ENCODE data around the gene CLIC6. TPM values are rescaled to one million over a fixed set of nuclear protein-coding genes. Genes with fewer than 3 reads are reported as not detected.

CLIC6 gene
- total RNA-seq, 5 donors from 2014 or later (not counting 1 experiment from before 2014, with no cell fraction given), result 0.10 to 0.98 (median 0.46) TPM

DNA sequence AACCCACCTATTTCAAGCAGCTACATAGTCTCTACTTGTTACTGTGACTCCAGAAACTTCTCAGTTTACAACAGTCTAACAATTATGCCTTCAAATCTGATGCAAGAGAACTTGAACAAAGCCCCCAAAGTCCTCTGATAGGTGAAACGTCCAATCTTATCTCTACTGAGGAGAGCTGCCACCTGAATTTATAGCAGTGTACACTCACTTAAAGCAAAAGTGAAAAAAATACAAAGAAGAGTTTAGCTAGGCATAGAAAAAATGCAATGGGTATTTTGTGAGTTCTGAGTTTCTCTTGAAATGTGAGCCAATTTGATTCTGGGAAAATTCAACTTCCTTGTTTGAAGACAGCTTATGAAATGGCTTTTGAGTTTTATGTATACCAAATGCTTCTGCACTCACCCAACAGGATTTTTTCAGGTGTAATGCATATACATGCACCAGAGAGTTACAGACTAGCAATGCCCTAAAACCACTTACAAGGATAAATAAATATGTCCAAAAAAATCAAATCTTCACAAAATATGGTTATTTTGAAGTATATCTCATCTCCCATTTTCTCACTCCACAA lies 17.8 kb upstream of the CLIC6 start:
- H3K27ac ChIP-seq (ENCODE audit: low read length), result no peak overlapping the region
- no peaks in the 10 kb centered on the region for H3K9me3 ChIP-seq
- no CpG with 5 or more reads among the region's 1 CpG for WGBS (ENCODE audit: insufficient coverage)
- ATAC-seq (replicated peaks in 1 of 4), result no peak
- Mint-ChIP-seq H3K36me3 (no peaks in the 10 kb centered on the region), H3K27ac (no peak overlapping the region), H3K27me3 (peaks cover 27 to 36% of the 10 kb centered on the region in 2 donors), H3K4me1 (peaks cover 0 to 8% (median 0%) of the 10 kb centered on the region in 3 donors), H3K9me3 (peaks cover 0 to 13% (median 7%) of the 10 kb centered on the region in 3 donors), H3K4me3 (no peak overlapping the region)
- no peak for DNase-seq
- H3K36me3 ChIP-seq (ENCODE audit: control insufficient read depth in 2 of 2, extremely low read depth in 1 of 2, insufficient read depth in 1 of 2, low read length in 1 of 2), result no peaks in the 10 kb centered on the region
- CTCF ChIA-PET, result no interaction called here
- POLR2A ChIA-PET, result no interaction called here
- peaks cover 0 to 24% of the 10 kb centered on the region in 2 experiments for H3K27me3 ChIP-seq (replicated peaks in 1 of 2; ENCODE audit: control insufficient read depth in 2 of 2, extremely low read depth in 1 of 2, insufficient read depth in 2 of 2, low read length in 1 of 2)
- H3K4me1 ChIP-seq (ENCODE audit: control insufficient read depth in 1 of 2, extremely low read depth in 1 of 2, insufficient read depth in 2 of 2, low read length in 2 of 2), result no peaks in the 10 kb centered on the region
- H3K4me3 ChIP-seq (ENCODE audit: control insufficient read depth in 1 of 2, extremely low read depth in 1 of 2, low read length in 1 of 2), result no peak overlapping the region

GRCh38 chr21:34651642-34652041 lies 17.2 kb upstream of the CLIC6 start:
- H3K4me1 ChIP-seq (ENCODE audit: control insufficient read depth in 1 of 2, extremely low read depth in 1 of 2, insufficient read depth in 2 of 2, low read length in 2 of 2), result no peaks in the 10 kb centered on the region
- H3K27ac ChIP-seq (ENCODE audit: low read length), result no peak overlapping the region
- CTCF ChIA-PET, result no interaction called here
- no peak overlapping the region for H3K27ac Mint-ChIP-seq
- no peak overlapping the region for H3K4me3 Mint-ChIP-seq
- H3K4me1 Mint-ChIP-seq, result peaks cover 0 to 8% (median 0%) of the 10 kb centered on the region in 3 donors
- H3K9me3 ChIP-seq, result no peaks in the 10 kb centered on the region
- ATAC-seq (replicated peaks in 1 of 4), result no peak
- WGBS (ENCODE audit: insufficient coverage), result no CpG with 5 or more reads among the region's 1 CpG
- H3K4me3 ChIP-seq (ENCODE audit: control insufficient read depth in 1 of 2, extremely low read depth in 1 of 2, low read length in 1 of 2), result no peak overlapping the region
- no peak for DNase-seq
- no peaks in the 10 kb centered on the region for H3K36me3 ChIP-seq (ENCODE audit: control insufficient read depth in 2 of 2, extremely low read depth in 1 of 2, insufficient read depth in 1 of 2, low read length in 1 of 2)
- POLR2A ChIA-PET, result no interaction called here
- H3K27me3 ChIP-seq (replicated peaks in 1 of 2; ENCODE audit: control insufficient read depth in 2 of 2, extremely low read depth in 1 of 2, insufficient read depth in 2 of 2, low read length in 1 of 2), result peaks cover 0 to 21% of the 10 kb centered on the region in 2 experiments
- H3K27me3 Mint-ChIP-seq, result peaks cover 31 to 42% of the 10 kb centered on the region in 2 donors
- peaks cover 0 to 13% (median 7%) of the 10 kb centered on the region in 3 donors for H3K9me3 Mint-ChIP-seq
- H3K36me3 Mint-ChIP-seq, result no peaks in the 10 kb centered on the region

DNA sequence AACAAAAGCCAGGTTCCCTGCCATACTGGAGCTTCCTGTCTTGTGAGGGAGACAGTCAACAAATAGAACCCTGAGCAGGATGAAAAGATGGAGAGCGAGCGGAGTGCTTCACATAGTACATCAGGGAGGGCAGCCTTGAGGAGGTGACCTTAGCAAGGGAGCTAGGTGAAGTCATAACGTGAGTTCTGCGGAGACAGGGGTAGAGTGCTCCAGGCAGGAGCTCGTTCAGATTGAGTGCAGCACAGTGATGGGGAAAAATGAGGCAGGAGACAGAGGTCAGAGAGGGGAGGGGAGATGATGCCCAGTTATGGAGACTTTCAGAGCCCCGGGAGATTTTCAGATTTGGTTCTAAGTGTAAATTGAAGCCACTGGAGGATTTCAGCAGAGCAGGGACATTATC lies 15.3 kb upstream of the CLIC6 start:
- Histone ChIP-seq H3K27ac (ENCODE audit: low read length) (no peak overlapping the region), H3K27me3 (replicated peaks in 1 of 2; ENCODE audit: control insufficient read depth in 2 of 2, extremely low read depth in 1 of 2, insufficient read depth in 2 of 2, low read length in 1 of 2) (peaks cover 2 to 10% of the 10 kb centered on the region in 2 experiments), H3K4me1 (ENCODE audit: control insufficient read depth in 1 of 2, extremely low read depth in 1 of 2, insufficient read depth in 2 of 2, low read length in 2 of 2) (no peaks in the 10 kb centered on the region), H3K36me3 (ENCODE audit: control insufficient read depth in 2 of 2, extremely low read depth in 1 of 2, insufficient read depth in 1 of 2, low read length in 1 of 2) (no peaks in the 10 kb centered on the region), H3K4me3 (ENCODE audit: control insufficient read depth in 1 of 2, extremely low read depth in 1 of 2, low read length in 1 of 2) (no peak overlapping the region), H3K9me3 (no peaks in the 10 kb centered on the region)
- Mint-ChIP-seq H3K4me1 (peaks cover 0 to 8% (median 0%) of the 10 kb centered on the region in 3 donors), H3K27ac (no peak overlapping the region), H3K36me3 (no peaks in the 10 kb centered on the region), H3K4me3 (no peak overlapping the region), H3K27me3 (peaks cover 41 to 55% of the 10 kb centered on the region in 2 donors), H3K9me3 (peaks cover 0 to 13% (median 7%) of the 10 kb centered on the region in 3 donors)
- no peak for DNase-seq
- 93% methylated on average over 6 of the region's 6 CpGs for WGBS (ENCODE audit: insufficient coverage)
- ChIA-PET CTCF (no interaction called here), POLR2A (no interaction called here)
- no peak for ATAC-seq (replicated peaks in 1 of 4)

DNA sequence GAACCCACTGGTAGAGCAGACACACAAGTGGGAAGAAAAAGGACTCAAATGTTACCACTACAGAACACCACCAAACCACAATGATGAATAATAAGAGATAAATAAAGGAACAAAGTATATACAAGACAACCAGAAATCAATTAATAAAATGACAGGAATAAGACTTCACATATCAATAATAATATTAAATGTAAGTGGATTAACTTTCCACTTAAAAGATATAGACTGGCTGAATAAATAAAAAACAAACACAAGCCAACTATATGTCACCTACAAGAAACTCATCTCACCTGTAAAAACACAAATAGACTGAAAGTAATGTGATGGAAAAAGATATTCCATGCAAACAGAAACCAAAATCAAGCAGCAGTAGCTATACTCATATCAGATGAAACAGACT lies 6.9 kb upstream of the CLIC6 start:
- no peak overlapping the region for H3K4me3 Mint-ChIP-seq
- CTCF ChIA-PET, result no interaction called here

GRCh38 chr21:34667761-34668160 lies 1.0 kb upstream of the CLIC6 start:
- Mint-ChIP-seq H3K27ac (no peak overlapping the region), H3K9me3 (peaks cover 0 to 3% (median 0%) of the 10 kb centered on the region in 3 donors), H3K4me3 (no peak overlapping the region), H3K36me3 (no peaks in the 10 kb centered on the region), H3K27me3 (peaks cover 33 to 40% of the 10 kb centered on the region in 2 donors), H3K4me1 (peaks cover 13 to 16% (median 14%) of the 10 kb centered on the region in 3 donors)
- DNase-seq (no peak), ATAC-seq (replicated peaks in 1 of 4) (no peak)
- Histone ChIP-seq H3K4me1 (ENCODE audit: control insufficient read depth in 1 of 2, extremely low read depth in 1 of 2, insufficient read depth in 2 of 2, low read length in 2 of 2) (peaks cover 5 to 8% of the 10 kb centered on the region in 2 experiments), H3K27me3 (replicated peaks in 1 of 2; ENCODE audit: control insufficient read depth in 2 of 2, extremely low read depth in 1 of 2, insufficient read depth in 2 of 2, low read length in 1 of 2) (peaks cover 21 to 37% of the 10 kb centered on the region in 2 experiments), H3K4me3 (ENCODE audit: control insufficient read depth in 1 of 2, extremely low read depth in 1 of 2, low read length in 1 of 2) (no peak overlapping the region), H3K9me3 (no peaks in the 10 kb centered on the region), H3K36me3 (ENCODE audit: control insufficient read depth in 2 of 2, extremely low read depth in 1 of 2, insufficient read depth in 1 of 2, low read length in 1 of 2) (no peaks in the 10 kb centered on the region), H3K27ac (ENCODE audit: low read length) (no peak overlapping the region)
- POLR2A ChIA-PET, result no interaction called here
- 86% methylated on average over 1 of the region's 3 CpGs for WGBS (ENCODE audit: insufficient coverage)
- CTCF ChIA-PET, result interaction anchor here in 1 of 2 donors (0.6 kb wide), 1 partner anchor 301 kb away, joined by 4 read pairs; no protein-coding TSS in a partner anchor

More for the DNA sequence above, 6.9 kb upstream of the CLIC6 start:
- no peaks in the 10 kb centered on the region for H3K4me1 Mint-ChIP-seq
- no peak for ATAC-seq (replicated peaks in 1 of 4)
- no peaks in the 10 kb centered on the region for H3K9me3 ChIP-seq
- DNase-seq, result no peak
- no peaks in the 10 kb centered on the region for H3K36me3 ChIP-seq (ENCODE audit: control insufficient read depth in 2 of 2, extremely low read depth in 1 of 2, insufficient read depth in 1 of 2, low read length in 1 of 2)
- peaks cover 2 to 14% of the 10 kb centered on the region in 2 experiments for H3K27me3 ChIP-seq (replicated peaks in 1 of 2; ENCODE audit: control insufficient read depth in 2 of 2, extremely low read depth in 1 of 2, insufficient read depth in 2 of 2, low read length in 1 of 2)
- no peak overlapping the region for H3K4me3 ChIP-seq (ENCODE audit: control insufficient read depth in 1 of 2, extremely low read depth in 1 of 2, low read length in 1 of 2)
- no peak overlapping the region for H3K27ac ChIP-seq (ENCODE audit: low read length)
- peaks cover 37% of the 10 kb centered on the region in 2 donors for H3K27me3 Mint-ChIP-seq
- no peaks in the 10 kb centered on the region for H3K4me1 ChIP-seq (ENCODE audit: control insufficient read depth in 1 of 2, extremely low read depth in 1 of 2, insufficient read depth in 2 of 2, low read length in 2 of 2)
- H3K36me3 Mint-ChIP-seq, result peaks cover 3% of the 10 kb centered on the region
- POLR2A ChIA-PET, result no interaction called here
- peaks cover 20 to 30% (median 26%) of the 10 kb centered on the region in 3 donors for H3K9me3 Mint-ChIP-seq
- H3K27ac Mint-ChIP-seq, result no peak overlapping the region

- Mint-ChIP-seq H3K27me3 (peaks cover 44 to 46% of the 10 kb centered on the region in 2 donors), H3K4me1 (peaks cover 13 to 16% (median 14%) of the 10 kb centered on the region in 3 donors), H3K4me3 (peak overlapping the region; percentile 36 to 73 (median 50)), H3K9me3 (no peaks in the 10 kb centered on the region), H3K27ac (no peak overlapping the region), H3K36me3 (no peaks in the 10 kb centered on the region)
- peak; percentile 66 to 77 (median 72) for ATAC-seq (replicated peaks in 1 of 4)
- no peaks in the 10 kb centered on the region for H3K36me3 ChIP-seq (ENCODE audit: control insufficient read depth in 2 of 2, extremely low read depth in 1 of 2, insufficient read depth in 1 of 2, low read length in 1 of 2)
- H3K9me3 ChIP-seq, result no peaks in the 10 kb centered on the region
- WGBS (ENCODE audit: insufficient coverage), result 4% methylated on average over 74 of the region's 74 CpGs
- peak in 9 of 35 experiments; percentile 5 to 26 (median 13) for DNase-seq
- POLR2A ChIA-PET, result no interaction called here
- peaks cover 21 to 48% of the 10 kb centered on the region in 2 experiments for H3K27me3 ChIP-seq (replicated peaks in 1 of 2; ENCODE audit: control insufficient read depth in 2 of 2, extremely low read depth in 1 of 2, insufficient read depth in 2 of 2, low read length in 1 of 2)
- H3K4me1 ChIP-seq (ENCODE audit: control insufficient read depth in 1 of 2, extremely low read depth in 1 of 2, insufficient read depth in 2 of 2, low read length in 2 of 2), result peaks cover 5 to 8% of the 10 kb centered on the region in 2 experiments
- no peak overlapping the region for H3K27ac ChIP-seq (ENCODE audit: low read length)
- CTCF ChIA-PET, result no interaction called here
- H3K4me3 ChIP-seq (ENCODE audit: control insufficient read depth in 1 of 2, extremely low read depth in 1 of 2, low read length in 1 of 2), result peak overlapping the region; percentile 39 to 44
Measured at GRCh38 chr21:34669149-34669879, 520 bp downstream of the CLIC6 start.
